Breast epithelium (tissue), 4 donors: Measurements from ENCODE around the gene NR3C1. TPM values are rescaled to one million over a fixed set of nuclear protein-coding genes. Genes with fewer than 3 reads are reported as not detected.

Source experiments
- DNase-seq, 2 donors: peaks; one replicate each; pipeline ENCODE4 v3.0.0-alpha.2; 2019; ENCODE audit warnings: low spot score in 2 of 2
- H3K27ac ChIP-seq, 2 donors: fragments of 200-600 bp; sonication (generic) in 1 of 2; one replicate each; pipeline ENCODE4 v1.5.1; 2016 to 2019; ENCODE audit warnings: mild to moderate bottlenecking in 1 of 2
- H3K27me3 ChIP-seq, 2 donors: fragments of 200-600 bp; sonication (generic) in 1 of 2; one replicate each; pipeline versions ENCODE4 v1.5.1 to v1.6.0; 2017 to 2019; ENCODE audit warnings: control low read depth in 1 of 2, mild to moderate bottlenecking in 1 of 2
- H3K36me3 ChIP-seq: fragments of 200-600 bp; one replicate; pipeline ENCODE4 v1.5.1; 2019
- H3K4me1 ChIP-seq, 2 donors: fragments of 200-600 bp; sonication (generic); one replicate each; pipeline ENCODE4 v1.5.1; 2016 to 2019; ENCODE audit warnings: control low read depth in 1 of 2
- H3K4me3 ChIP-seq, 3 donors: fragments of 200-600 bp; sonication (generic); 1 replicate in 2 of 3; 2 replicates in 1 of 3; pipeline ENCODE4 v1.5.1; 2016 to 2019; ENCODE audit warnings: mild to moderate bottlenecking in 3 of 3, moderate library complexity in 2 of 3
- H3K9me3 ChIP-seq, 2 donors: fragments of 200-600 bp; sonication (generic) in 1 of 2; one replicate each; pipeline ENCODE4 v1.5.1; 2016 to 2019; ENCODE audit warnings: control low read depth in 1 of 2
- CTCF ChIP-seq, 3 donors: fragments of 450-650 bp; IDR thresholded peaks; one replicate each; pipeline ENCODE4 v1.5.1; 2016 to 2017; ENCODE audit warnings: antibody characterized with exemption in 3 of 3, mild to moderate bottlenecking in 3 of 3, moderate library complexity in 3 of 3
- POLR2A ChIP-seq: fragments of 450-650 bp; IDR thresholded peaks from one replicate; pipeline ENCODE4 v1.6.1; 2016; ENCODE audit warnings: antibody characterized with exemption, mild to moderate bottlenecking, moderate library complexity
- POLR2AphosphoS5 ChIP-seq, 3 donors: sonication (generic); formaldehyde crosslinking; IDR thresholded peaks; one replicate each; pipeline ENCODE4 v1.6.1; 2017; ENCODE audit warnings: antibody characterized with exemption in 3 of 3
- intact Hi-C: fragments of 100-400 bp; cut with DNase I; formaldehyde crosslinking; loops from one replicate; pipeline ENCODE4 v1.15.1; 2023; ENCODE audit warnings: low total_unique reads
- total RNA-seq, 3 donors: library from RNA; depleted of rRNA; stranded (reverse); fragments of >200 nt; gene quantifications; one replicate each; pipeline ENCODE4 v1.1.0, GENCODE V29; 2016

Gene NR3C1
- total RNA-seq, 3 donors from 2014 or later = 51.1 to 122 (median 69.7) TPM

- H3K27ac ChIP-seq = no peak overlapping the region
- no peaks in the 10 kb centered on the region for H3K36me3 ChIP-seq
- no peaks in the 10 kb centered on the region for H3K4me1 ChIP-seq
- TF ChIP-seq POLR2A (no peak), POLR2AphosphoS5 (IDR thresholded peaks at IDR 0.05) (no peak), CTCF (IDR thresholded peaks at IDR 0.05) (no peak)
- intact Hi-C loops = no loop called here
- no peaks in the 10 kb centered on the region for H3K9me3 ChIP-seq
- H3K27me3 ChIP-seq = no peaks in the 10 kb centered on the region
- DNase-seq = no peak
- no peak overlapping the region for H3K4me3 ChIP-seq
These were observed 28.8 kb downstream of the NR3C1 start for GRCh38 chr5:143374496-143375217.

- H3K4me3 ChIP-seq = no peak overlapping the region
- DNase-seq = no peak
- TF ChIP-seq POLR2A (no peak), POLR2AphosphoS5 (IDR thresholded peaks at IDR 0.05) (no peak), CTCF (IDR thresholded peaks at IDR 0.05) (no peak)
- H3K36me3 ChIP-seq = no peaks in the 10 kb centered on the region
- no peak overlapping the region for H3K27ac ChIP-seq
- H3K27me3 ChIP-seq = no peaks in the 10 kb centered on the region
- intact Hi-C loops = no loop called here
- H3K4me1 ChIP-seq = no peaks in the 10 kb centered on the region
- no peaks in the 10 kb centered on the region for H3K9me3 ChIP-seq
These were observed 30.4 kb downstream of the NR3C1 start for GRCh38 chr5:143373076-143373475.

GRCh38 chr5:143372187-143372829 lies 31.2 kb downstream of the NR3C1 start:
- no peaks in the 10 kb centered on the region for H3K4me1 ChIP-seq
- no peaks in the 10 kb centered on the region for H3K36me3 ChIP-seq
- H3K27ac ChIP-seq = no peak overlapping the region
- intact Hi-C loops = no loop called here
- no peaks in the 10 kb centered on the region for H3K9me3 ChIP-seq
- no peak for TF ChIP-seq CTCF (IDR thresholded peaks at IDR 0.05)
- no peak for TF ChIP-seq POLR2AphosphoS5 (IDR thresholded peaks at IDR 0.05)
- TF ChIP-seq POLR2A = no peak
- no peaks in the 10 kb centered on the region for H3K27me3 ChIP-seq
- DNase-seq = no peak
- H3K4me3 ChIP-seq = no peak overlapping the region

GRCh38 chr5:143370440-143370839 lies 33.0 kb downstream of the NR3C1 start:
- no peak overlapping the region for H3K27ac ChIP-seq
- no peaks in the 10 kb centered on the region for H3K9me3 ChIP-seq
- intact Hi-C loops = no loop called here
- no peak for TF ChIP-seq CTCF (IDR thresholded peaks at IDR 0.05)
- no peak for TF ChIP-seq POLR2A
- TF ChIP-seq POLR2AphosphoS5 (IDR thresholded peaks at IDR 0.05) = no peak
- DNase-seq = no peak
- H3K27me3 ChIP-seq = no peaks in the 10 kb centered on the region
- no peaks in the 10 kb centered on the region for H3K4me1 ChIP-seq
- H3K36me3 ChIP-seq = no peaks in the 10 kb centered on the region
- no peak overlapping the region for H3K4me3 ChIP-seq

GRCh38 chr5:143364061-143364460 lies 39.4 kb downstream of the NR3C1 start:
- TF ChIP-seq POLR2A (no peak), CTCF (IDR thresholded peaks at IDR 0.05) (no peak), POLR2AphosphoS5 (IDR thresholded peaks at IDR 0.05) (no peak)
- intact Hi-C loops = no loop called here
- Histone ChIP-seq H3K36me3 (no peaks in the 10 kb centered on the region), H3K27me3 (no peaks in the 10 kb centered on the region), H3K4me3 (no peak overlapping the region), H3K4me1 (no peaks in the 10 kb centered on the region), H3K9me3 (peaks cover 0 to 7% of the 10 kb centered on the region in 2 donors), H3K27ac (no peak overlapping the region)
- DNase-seq = no peak
